GM21825 (cell line): ENCODE results near the gene MXRA8.

ENCODE experiments used
- ATAC-seq: cut with Tn5 transposase; IDR thresholded peaks from one replicate; pipeline ENCODE4 v1.9.1; 2021; ENCODE audit warnings: mild to moderate bottlenecking, moderate library complexity; ENCODE audit not compliant: unreplicated experiment

MXRA8 gene

GRCh38 chr1:1352786-1353388, 5.5 kb downstream of the MXRA8 start:
- no peak for ATAC-seq

DNA sequence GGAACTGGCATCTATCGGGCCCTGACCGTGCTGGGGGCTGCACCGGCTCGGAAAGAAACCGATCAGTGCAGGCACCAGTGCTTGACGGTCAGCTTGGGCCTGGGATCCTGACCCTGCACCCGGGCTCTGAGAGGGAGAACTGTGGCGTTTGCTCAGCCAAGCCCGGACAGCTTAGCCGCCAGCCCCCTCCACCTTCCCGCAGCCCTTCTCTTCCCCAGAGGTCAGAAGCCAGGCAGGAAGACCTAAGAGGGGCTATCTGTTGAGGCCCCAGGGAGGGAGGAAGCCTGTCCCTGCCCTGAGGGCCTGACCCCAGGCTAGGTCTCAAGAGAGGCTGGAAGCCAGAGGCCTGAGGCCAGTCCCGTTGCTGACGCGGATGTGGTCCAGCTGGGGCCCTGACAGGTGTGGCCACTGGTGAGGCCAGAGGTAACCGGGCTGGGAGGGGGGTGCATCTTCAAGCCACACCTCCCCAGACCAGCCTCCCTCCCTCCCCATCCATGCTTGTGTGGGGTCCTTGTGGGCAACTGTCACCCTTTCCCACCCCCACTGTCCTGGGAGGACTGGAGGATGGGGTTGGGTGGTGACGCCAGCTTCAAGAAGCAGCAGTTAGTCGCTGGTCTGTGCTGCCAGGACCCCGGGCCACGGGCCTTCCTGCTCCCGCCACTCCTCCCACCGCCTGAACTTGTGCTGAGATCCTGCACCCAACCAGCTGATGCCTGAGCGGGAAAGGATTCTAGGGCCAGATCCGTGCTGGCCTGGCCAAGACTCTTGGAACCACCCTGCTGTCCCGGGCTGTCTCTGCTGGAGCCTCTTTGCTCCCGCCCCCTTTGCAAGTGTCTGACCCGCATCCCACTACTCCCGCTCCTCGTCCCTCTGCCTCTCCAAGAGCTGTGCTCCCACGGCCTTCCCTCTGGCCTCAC, 6.6 kb downstream of the MXRA8 start:
- ATAC-seq, result no peak

DNA sequence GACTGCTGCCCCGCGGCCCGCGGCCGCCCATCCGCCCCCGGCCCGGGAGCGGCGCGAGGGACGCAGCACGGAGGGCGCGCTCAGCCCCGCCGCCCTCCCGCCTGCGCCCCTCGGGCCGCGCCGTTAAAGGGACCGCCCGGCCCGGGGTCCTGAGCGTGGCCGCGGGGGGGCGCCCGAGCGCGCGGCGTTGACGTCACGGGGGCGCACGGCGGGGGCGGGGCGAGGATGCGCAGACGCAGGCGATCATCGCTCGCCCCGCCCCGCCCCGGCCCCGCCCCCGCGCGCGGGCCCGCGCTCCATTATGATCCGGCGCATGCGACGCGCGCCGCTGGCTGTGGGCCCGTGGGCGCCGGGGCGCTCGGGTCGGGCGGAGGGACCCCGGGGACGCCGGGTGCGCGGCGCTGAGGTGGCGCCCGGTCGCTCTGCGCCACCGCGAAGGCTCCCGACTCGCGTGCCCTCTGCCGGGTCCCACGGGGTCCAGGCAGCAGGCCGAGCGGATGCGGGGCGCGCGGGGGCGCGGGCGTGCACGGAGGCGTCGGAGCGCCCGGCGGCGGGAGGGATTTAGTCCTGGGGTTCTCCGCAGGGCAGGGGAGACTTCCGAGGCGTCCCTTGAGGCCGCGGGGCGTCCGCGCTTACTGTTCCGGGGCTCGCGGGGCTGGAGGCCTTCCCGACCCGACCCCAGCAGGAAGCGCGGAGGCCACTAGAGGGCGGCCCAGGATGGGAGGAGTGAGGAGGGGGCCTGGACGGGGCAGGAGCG, 8.9 kb downstream of the MXRA8 start, which contains the start of gene DVL1:
Gene DVL1, minus strand, starts transcription at position 163 of the 757 bp plus-strand sequence. CDS start 353 bp downstream, outside the sequence.
- peak; percentile 48 for ATAC-seq

DNA sequence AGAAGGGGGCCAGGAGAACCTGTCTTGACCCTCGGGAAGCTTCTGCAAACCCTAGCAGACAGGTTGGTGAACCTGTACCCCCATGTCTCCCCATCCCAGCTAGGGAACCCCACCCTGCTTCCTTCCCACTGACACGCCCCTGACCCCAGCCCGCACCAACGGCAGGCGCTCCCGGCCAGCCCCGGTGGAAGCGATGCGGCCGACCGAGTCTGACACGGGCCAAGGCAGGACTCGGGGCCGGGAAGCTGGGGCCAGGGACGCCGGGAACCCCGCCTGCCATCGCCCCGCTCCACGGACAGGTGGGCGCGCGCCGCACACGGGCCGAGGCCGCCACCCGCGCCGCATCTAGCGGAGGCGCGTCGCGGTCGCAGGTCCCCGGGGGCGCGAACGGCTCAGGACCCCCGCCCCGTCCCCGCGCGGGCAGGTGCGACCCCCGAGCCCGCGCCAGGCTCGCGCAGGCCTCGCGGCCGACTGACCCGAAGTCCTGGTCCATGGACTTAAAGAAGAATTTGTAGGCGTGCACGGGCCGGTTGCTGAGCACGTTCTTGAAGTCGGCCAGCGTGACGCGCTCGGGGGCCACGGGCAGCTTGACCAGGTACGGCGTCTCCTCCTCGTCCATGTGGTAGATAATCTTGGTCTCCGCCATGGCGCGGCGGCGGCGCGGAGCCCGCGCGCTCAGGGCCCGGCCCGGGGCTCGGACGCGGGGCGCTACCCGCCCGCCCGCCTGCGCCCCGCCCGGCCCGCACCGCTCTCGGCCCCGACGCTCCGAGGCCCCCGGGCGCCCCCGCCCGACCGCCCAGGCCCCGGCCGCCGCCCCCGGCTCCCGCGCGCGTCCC, 9.7 kb downstream of the MXRA8 start:
- ATAC-seq, result peak; percentile 3

DNA sequence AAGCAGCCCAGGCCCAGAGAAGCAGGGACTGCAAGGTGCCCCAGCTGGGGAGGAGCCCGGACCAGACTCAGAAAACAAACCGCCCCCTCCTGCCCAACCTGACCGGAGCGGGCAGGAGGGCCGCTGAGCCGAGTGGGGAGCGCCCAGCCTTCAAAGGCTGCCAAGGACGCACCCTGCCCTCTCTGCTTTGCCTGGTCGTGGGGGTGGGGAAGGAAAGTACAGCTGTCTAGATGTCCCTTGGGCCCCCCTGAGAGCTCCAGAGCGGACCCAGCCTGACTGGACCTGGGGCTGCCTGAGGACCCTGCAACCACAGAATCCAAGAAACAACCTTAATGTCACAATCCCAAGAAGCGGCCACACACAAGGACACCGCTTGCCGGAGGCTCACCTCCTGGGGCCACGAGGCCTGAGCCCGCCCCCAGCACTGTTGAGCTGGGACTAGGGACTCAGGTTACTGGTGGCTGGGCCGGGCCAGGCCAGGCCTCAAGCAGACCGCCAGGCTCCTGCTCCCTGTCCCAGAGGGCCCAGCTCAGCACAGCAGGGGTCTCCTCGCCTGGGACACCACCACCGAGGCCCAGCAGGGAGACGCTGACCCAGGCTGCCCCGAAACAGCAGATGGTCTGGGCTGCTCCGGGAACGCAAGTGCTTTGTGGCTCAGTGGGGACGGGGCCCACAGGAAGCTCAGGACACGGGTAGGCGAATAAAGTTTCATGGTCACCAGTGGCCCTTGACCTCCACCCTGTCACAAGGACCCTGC, 10.5 kb downstream of the MXRA8 start:
- ATAC-seq, result no peak

- ATAC-seq, result no peak
Observed at GRCh38 chr1:1347026-1347595, 11.2 kb downstream of the MXRA8 start.

GRCh38 chr1:1346501-1346890, 11.9 kb downstream of the MXRA8 start:
- ATAC-seq, result no peak

GRCh38 chr1:1345860-1346500, 12.4 kb downstream of the MXRA8 start:
- ATAC-seq, result no peak

DNA sequence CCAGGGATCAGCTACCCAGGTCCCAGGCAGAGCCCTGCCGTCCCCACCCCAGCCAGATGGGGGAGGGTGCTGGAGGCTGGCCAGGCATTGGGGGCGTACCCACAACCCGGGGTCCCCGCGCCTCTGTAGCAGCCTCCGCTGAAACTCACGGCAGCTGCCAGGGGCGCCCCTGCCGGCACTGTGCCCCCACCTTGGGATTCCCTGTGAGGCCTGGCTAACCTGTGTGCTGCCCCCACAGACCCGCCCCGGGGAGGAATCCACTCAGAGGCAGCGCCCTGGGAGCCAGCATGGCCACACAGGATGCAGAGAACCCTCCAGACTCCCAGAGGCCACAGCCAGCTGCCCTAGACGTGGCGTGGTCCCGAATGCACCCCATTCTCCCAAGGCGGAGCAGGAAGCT, 13.0 kb downstream of the MXRA8 start:
- ATAC-seq, result no peak

- ATAC-seq, result no peak
Observed at GRCh38 chr1:1344655-1345361, 13.5 kb downstream of the MXRA8 start.

DNA sequence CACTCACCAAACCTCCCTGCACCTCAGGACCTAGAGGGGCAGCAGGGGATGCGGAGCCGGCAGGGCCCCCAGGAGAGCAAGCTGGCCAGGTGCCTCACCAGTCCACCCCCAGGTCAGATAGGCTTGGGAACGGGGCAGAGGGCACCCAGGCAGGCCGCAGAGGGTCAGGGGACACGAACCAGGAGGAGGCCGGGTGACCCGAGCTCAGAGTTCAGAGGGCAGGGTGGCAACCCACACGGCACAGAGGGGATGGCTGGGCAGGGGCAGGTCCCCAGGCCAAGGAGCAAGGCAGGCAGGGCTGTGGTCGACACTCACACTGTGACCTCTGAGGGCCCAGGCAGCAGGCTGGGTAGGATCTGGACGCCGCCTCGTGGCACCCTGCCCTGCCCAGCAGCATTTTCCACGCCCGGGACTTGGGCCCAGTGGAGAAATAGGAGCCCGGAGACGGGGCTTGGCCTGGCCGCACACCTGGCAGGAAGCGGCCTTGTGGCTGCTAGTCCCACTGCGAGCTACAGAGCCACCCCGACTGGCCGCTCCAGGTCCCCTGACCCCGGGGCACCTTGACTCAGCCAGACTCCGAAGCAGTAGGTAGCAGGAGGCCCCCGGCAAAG, 14.4 kb downstream of the MXRA8 start:
- ATAC-seq, result no peak

DNA sequence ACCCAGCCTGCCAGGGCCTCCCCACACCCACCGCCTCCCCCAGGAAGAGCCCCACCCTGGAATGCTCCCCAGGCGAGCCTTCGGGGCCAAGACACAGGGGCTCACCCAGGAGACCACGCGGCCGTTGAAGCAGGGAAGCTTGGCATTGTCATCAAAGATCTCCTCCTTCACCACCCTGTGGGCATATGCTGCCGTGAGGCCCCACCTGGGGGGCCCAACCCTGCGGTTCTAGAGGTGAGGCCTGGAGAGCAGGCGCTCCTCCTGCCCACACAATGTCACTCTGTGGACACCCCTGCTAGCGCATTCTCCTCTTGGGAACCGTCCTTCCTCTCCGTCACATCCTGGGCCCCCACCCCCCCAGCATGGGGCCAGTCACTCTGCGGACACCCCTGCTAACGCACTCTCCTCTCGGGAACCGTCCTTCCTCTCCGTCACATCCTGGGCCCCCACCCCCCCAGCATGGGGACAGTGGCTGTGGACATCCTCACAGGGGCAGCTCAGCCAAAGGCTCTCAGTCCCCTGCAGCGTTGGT, 15.7 kb downstream of the MXRA8 start:
- ATAC-seq, result no peak

- ATAC-seq, result no peak
Observed at GRCh38 chr1:1342061-1342562, 16.2 kb downstream of the MXRA8 start.

DNA sequence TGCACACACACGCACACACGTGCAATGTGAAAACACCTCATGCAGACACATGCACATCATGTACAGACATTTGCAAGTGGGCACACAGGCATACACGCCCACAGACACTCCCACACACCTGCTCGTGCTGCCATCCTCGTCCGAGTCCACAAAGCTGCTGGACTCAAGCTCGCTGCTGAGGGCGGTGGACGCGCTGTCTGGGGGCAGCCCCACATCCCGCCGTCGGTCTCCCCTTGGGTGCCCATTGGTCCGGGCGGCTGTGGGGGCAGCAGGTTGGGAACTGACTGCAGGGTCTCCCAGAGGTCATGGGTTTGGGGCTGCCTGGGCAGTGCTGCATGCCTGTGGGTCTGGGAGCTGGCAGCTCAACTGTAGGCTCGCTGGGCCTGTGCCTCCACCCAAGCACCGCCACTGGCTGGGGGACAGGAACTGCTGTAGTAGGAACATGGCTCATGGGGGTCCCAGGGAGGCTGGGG, 16.8 kb downstream of the MXRA8 start:
- no peak for ATAC-seq

DNA sequence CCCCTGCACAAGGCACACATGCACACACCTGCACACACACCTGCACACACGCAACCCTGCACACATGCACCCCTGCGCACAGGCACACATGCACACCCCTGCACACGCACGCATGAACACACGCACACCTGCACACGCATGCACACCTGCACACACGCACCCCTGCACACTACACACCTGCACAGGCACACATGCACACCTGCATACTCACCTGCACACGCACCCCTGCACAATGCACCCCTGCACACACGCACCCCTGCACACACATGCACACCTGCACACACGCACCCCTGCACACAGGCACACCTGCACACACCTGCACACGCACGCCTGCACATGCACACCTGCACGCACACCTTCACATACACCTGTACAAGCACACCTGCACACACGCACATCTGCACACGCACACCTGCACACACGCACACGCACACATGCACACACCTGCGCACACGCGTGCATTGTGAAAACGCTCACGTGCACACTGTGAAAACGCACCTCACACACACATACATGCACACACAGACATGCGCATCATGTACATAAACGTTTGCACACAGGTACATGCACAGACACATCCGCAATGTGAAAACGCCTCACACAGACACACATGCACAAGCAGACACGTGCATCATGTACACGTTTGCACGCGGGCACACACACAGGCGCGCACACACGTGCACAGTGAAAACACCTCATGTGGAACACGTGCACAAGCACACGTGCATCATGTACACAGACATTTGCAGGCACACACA, 17.4 kb downstream of the MXRA8 start:
- ATAC-seq, result no peak

GRCh38 chr1:1340185-1340584, 18.2 kb downstream of the MXRA8 start:
- no peak for ATAC-seq

GRCh38 chr1:1338278-1338677, 20.1 kb downstream of the MXRA8 start:
- no peak for ATAC-seq
